GM12801 (cell line): Measurements from ENCODE around the gene IFTAP.

ENCODE experiments used
- CTCF ChIP-seq: IDR thresholded peaks from one replicate; pipeline ENCODE4 v1.5.1; 2011; ENCODE audit warnings: control low read depth; ENCODE audit not compliant: insufficient read length; ENCODE audit errors: extremely low read depth

IFTAP gene

GRCh38 chr11:36581536-36581935 is 12.8 kb upstream of the IFTAP start:
- TF ChIP-seq CTCF = no peak

- TF ChIP-seq CTCF = no peak
Observed at GRCh38 chr11:36583667-36584066, 10.6 kb upstream of the IFTAP start.

GRCh38 chr11:36586543-36586942 is 7.8 kb upstream of the IFTAP start:
- TF ChIP-seq CTCF = no peak

- TF ChIP-seq CTCF = no peak
Observed at GRCh38 chr11:36588099-36588498, 6.2 kb upstream of the IFTAP start.

GRCh38 chr11:36590513-36590912 is 3.8 kb upstream of the IFTAP start:
- TF ChIP-seq CTCF = no peak

- no peak for TF ChIP-seq CTCF
Observed at GRCh38 chr11:36591433-36591832, 2.9 kb upstream of the IFTAP start.

GRCh38 chr11:36596880-36597279 is 2.6 kb downstream of the IFTAP start:
- TF ChIP-seq CTCF = no peak

GRCh38 chr11:36598051-36598450 is 3.7 kb downstream of the IFTAP start, which contains the start of gene RAG2:
TSS of gene RAG2 (minus strand) at chr11:36598236. CDS start at chr11:36594168, 4,068 bp downstream.
- no peak for TF ChIP-seq CTCF
